ENCODE measurements around the gene CMTM8.

Gene CMTM8

GRCh38 chr3:32306072-32306471 lies 67.6 kb downstream of the CMTM8 start:
- no peak for DNase-seq (ENCODE audit: low read depth in 3 of 3)

DNA sequence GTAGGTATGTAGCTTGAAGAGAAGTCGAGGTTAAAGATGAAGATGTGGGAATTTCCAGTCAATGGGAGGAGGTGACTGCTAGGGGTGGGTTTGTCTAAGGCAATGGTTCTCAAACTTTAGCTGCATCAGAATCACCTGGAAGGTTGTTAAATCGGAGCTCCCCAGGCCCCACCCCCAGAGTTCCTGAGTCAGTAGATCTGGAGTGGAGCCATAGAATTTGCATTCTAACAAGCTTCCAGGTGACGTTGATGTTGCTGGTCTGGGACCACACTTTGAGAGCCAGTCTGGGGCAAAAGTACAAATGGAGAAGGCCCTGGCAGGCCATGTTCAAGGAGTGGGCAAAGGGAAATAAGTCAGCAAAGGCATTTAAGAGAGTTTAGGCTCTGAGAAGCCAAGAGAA lies 69.1 kb downstream of the CMTM8 start:
- no peak for DNase-seq (ENCODE audit: low read depth in 3 of 3)

DNA sequence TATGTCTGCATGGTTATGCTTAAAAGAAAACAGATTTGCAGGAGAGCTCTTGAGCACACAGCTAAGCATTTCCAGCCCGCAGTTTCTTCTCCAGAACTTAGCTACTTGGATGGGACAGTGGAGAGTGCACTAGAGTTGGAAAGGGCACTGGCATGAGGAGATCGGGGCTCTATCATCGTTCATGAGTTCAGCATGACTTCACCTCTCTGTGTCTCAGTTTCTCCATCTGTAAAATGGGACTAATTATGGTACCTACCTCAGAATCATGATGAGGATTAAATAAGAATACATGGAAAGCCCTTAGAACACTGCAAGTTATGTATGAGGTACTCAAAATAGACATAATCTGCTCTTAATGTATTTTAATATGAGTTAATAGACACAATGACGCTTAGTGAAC lies 69.9 kb downstream of the CMTM8 start:
- DNase-seq (ENCODE audit: low read depth in 3 of 3), result no peak

DNA sequence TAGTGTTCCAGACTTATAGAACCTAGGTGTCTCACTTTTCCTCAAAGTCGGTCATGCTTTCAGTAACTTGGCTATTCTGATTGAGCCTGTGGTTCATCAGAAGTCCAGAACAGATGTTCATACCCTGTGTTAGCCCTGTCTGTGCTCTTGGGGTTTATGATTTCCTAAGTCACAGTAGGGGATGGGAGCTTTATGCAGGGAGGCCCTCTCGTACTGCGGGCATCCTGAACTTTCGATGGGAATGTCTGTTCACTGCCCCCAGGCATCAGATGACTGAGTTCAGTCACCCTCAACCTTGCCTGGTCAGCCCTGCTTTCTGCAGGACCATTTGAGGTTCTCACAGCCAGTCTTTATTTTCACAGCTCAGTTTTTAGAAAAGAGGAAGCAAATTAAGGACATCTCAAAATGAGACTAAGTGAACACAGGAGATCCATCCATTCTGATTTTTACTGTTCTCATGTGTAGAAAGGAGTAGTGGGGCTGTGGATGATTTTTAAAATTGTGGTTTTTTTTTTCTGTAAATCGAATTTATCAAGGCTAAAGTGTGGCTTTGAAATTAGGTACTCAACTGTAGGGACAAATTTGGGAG lies 71.3 kb downstream of the CMTM8 start:
- DNase-seq (ENCODE audit: low read depth in 3 of 3), result no peak

GRCh38 chr3:32310336-32310735 lies 71.9 kb downstream of the CMTM8 start:
- no peak for DNase-seq (ENCODE audit: low read depth in 3 of 3)

- no peak for DNase-seq (ENCODE audit: low read depth in 3 of 3)
These were observed 72.7 kb downstream of the CMTM8 start for GRCh38 chr3:32310918-32311839.

DNA sequence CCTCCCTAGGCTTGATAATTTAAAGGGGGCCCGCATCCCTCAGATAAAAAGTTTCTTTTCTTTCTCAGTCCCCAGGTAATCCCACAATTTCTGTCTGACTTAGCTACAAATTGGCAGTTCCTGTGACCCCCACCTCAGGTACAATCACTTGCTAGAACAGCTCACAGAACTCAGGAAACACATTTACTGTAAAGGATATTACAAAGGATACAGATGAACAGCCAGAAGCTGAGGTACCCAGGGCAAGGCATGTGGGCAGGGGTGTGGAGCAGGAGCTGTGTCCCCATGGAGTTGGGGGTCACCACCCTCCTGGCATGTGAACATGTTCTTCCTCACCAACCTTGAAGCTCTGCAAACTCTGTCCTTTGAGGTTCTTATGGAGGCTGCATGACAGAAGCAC lies 73.8 kb downstream of the CMTM8 start:
- DNase-seq (ENCODE audit: low read depth in 3 of 3), result no peak

- DNase-seq (ENCODE audit: low read depth in 3 of 3), result no peak
These were observed 74.7 kb downstream of the CMTM8 start for GRCh38 chr3:32313169-32313568.

DNA sequence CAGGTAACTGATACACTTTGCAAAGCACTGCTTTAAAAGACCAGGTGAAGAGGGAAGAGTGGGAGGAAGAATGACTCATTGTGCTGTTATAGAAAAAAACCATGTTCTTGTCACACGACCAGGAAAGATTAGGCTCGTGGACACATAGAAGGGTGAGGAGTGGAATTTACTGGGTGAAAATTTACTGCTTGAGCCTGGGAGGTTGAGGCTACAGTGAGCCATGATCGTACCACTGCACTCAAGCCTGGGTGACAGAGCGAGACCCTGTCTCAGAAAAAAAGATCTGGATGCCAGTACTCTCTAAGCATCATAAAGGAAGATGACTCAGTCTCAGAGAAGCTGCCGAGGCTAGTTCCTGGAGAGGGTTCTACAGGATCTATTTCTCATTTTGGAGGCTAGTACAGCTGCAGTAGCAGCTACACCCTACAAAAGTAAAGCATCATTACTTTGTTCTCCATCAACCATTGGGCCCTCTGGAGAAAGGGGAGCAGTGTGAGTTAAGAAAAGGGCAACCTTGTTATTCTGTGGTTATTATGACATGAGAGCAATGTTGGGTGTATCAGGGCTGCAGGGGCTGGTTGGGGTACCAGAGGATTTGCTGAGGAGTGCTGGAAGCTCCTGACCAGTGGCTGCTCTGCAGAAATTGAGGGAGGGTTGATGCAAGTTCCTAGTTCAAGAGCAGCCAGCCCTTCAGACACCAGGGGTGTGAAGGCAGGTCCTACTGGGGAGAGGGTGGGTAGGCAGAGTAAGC lies 75.4 kb downstream of the CMTM8 start:
- no peak for DNase-seq (ENCODE audit: low read depth in 3 of 3)

DNA sequence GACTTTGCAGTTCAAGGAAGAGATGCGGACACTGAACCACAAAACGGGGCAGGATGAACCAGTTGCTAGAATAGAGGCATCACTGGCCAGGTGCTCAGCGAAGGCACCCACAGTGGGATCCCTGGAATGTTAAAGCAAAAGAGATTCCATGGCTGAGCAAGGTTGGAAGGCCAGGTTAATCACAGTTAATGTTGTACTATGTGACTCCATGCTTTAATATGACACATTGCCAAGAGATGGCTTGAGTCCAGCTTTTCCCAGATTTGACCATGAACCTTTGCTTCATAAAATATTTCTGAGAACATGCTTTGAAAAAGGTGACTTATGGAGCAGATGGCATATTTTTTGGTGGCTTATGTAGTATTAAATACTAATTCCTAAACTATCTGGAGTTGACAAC lies 77.0 kb downstream of the CMTM8 start:
- no peak for DNase-seq (ENCODE audit: low read depth in 3 of 3)

GRCh38 chr3:32316319-32316718 lies 77.8 kb downstream of the CMTM8 start:
- DNase-seq (ENCODE audit: low read depth in 3 of 3), result no peak

GRCh38 chr3:32316976-32317375 lies 78.5 kb downstream of the CMTM8 start:
- DNase-seq (ENCODE audit: low read depth in 3 of 3), result no peak

DNA sequence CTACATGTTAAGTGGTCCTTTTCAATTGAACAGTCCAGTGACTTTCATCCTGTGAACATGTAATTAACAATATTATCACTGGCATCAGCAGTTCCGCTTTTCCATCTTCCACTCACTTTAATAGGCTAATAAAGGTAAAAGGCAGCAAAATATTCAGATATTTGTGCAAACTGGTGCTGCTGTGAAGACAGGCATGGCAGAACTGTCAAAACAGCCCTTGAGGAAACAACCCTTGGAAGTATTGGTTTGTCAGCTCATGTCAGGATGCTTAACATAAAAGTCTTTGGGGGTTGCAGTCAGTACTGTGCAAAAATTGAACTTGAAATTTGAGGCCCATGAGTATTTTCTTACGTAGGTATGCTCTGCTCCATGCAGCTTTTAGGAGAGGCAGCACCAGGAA lies 81.1 kb downstream of the CMTM8 start:
- no peak for DNase-seq (ENCODE audit: low read depth in 3 of 3)

- DNase-seq (ENCODE audit: low read depth in 3 of 3), result no peak
These were observed 81.6 kb downstream of the CMTM8 start for GRCh38 chr3:32320080-32320479.

- DNase-seq (ENCODE audit: low read depth in 3 of 3), result no peak
These were observed 82.8 kb downstream of the CMTM8 start for GRCh38 chr3:32321095-32321790.

- no peak for DNase-seq (ENCODE audit: low read depth in 3 of 3)
These were observed 83.8 kb downstream of the CMTM8 start for GRCh38 chr3:32322311-32322710.

DNA sequence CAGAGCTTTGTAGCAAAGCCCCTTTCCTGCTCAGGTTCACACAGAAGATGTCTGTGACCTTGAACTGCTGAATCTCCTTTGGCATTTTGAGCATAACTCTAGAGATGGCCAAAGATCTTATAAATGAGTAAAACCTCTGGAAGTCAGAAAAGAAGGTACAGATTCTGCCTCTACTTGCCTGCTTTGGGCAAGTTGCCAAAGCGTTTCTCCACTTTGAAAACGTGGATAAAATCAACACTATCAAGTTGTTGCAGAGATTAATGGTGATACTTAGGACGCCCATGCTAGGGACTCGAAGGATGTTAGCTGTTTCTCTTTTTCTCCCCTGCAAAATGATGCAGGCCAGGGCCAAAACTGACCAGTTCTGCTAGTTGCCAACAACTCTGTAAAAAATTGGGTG lies 85.1 kb downstream of the CMTM8 start:
- no peak for DNase-seq (ENCODE audit: low read depth in 3 of 3)

DNA sequence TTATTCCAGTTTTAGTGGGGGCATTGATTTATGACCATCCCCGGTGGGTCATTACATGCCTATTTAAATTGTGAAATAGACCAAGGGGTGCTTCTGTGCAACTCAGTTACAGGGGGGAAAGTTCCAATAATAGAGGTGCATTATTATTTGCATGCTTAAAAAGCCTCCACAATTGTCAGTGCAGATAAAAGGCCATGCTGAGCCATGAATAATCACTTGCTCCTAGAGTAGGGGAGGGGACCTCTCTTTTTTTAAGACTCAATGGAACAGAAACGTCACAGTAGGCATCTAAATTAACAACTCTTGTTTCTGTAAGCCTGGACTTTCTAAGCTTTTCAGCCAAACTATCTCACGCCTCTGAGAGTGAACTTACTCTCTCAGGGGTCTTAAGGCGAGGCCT lies 86.7 kb downstream of the CMTM8 start:
- DNase-seq (ENCODE audit: low read depth in 3 of 3), result no peak

- DNase-seq (ENCODE audit: low read depth in 3 of 3), result no peak
These were observed 87.4 kb downstream of the CMTM8 start for GRCh38 chr3:32325927-32326326.

DNA sequence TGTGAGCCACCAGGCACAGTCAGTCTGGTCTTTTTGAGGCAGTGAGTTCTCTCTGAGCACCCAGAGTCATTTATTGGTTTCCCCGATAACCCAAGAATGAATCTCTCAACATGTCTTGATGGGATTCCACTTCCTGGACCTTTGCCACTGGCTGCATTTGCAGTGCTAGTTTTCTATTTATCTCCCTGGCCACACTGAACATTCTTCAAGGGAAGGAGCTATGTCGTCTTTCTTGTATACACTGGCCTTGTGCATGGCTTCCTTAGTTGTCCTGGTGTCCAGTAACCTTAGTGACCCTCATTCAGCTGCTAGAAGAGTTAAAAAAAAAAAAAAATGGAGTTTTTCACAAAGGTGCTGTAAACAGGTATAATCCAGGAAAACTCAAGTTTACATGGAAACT lies 88.3 kb downstream of the CMTM8 start:
- DNase-seq (ENCODE audit: low read depth in 3 of 3), result no peak

DNA sequence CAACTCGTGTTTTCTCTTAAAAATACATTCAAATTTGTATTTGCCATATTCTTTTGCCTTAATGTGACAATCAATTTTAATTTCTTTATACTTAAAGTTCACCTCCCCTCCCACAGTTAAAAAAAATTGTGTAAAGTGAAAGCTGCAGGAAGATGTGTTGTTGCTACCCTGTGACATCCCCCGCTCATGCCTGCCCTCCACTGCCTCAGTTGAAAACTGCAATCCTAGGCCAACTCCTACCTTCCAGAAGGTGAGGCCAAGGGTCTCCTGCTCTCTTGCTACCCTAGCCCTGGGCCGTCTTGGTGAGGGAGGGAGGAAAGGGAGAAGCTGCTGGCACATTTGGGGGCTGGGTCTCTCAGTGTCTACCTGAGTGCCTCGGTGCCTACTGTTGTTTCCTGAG lies 96.2 kb downstream of the CMTM8 start:
- peak; percentile 16 to 44 (median 38) for DNase-seq (ENCODE audit: low read depth in 3 of 3)
